Endothelial cell of umbilical vein (primary cell): ENCODE results near the gene TMEM35A. TPM values are rescaled to one million over a fixed set of nuclear protein-coding genes. Genes with fewer than 3 reads are reported as not detected.
A peak's percentile ranks its signal among the peaks of the same experiment; 100 is the strongest.

Experiments
- BruUV-seq: library from RNA; stranded (reverse); fragments of 400-500 nt; replicated peaks from 2 replicates; lab custom pipeline; 2021; lab: Mats Ljungman, UMichigan
- CTCF ChIA-PET: fragments of 300-600, 350-600 bp; sonication (Branson Sonifier 250); formaldehyde crosslinking; loops from one replicate; lab custom pipeline; 2021; ENCODE audit warnings: antibody characterized with exemption, inconsistent platforms; lab: Charles Lee
- POLR2A ChIA-PET: fragments of 300-600, 350-600 bp; sonication (Branson Sonifier 250); formaldehyde crosslinking; loops from one replicate; lab custom pipeline; 2021; ENCODE audit warnings: antibody characterized with exemption, inconsistent platforms; lab: Charles Lee
- DNase-seq: peaks from one replicate; pipeline ENCODE4 v3.0.0-alpha.2; 2011; ENCODE audit warnings: low read depth, low spot score
- FAIRE-seq: peaks from 2 replicates; lab custom pipeline; 2011; peaks lifted over from hg19 to GRCh38; lab: Jason Lieb, UNC
- H2AFZ ChIP-seq: 2 replicates; pipeline ENCODE4 v1.6.0; 2012; ENCODE audit warnings: low read depth, low read length, control low read depth, inconsistent platforms
- H3K27ac ChIP-seq: 2 replicates; pipeline ENCODE4 v1.5.1; 2011; ENCODE audit warnings: low read depth, mild to moderate bottlenecking, control low read depth, low read length, moderate library complexity; ENCODE audit not compliant: insufficient read depth
- H3K27me3 ChIP-seq, 2 experiments: 2 replicates each; pipeline versions ENCODE4 v1.6.0 to v1.6.1; 2011; ENCODE audit warnings: low read length in 2 of 2, mixed read lengths in 1 of 2; ENCODE audit not compliant: control insufficient read depth in 2 of 2, insufficient read depth in 2 of 2
- H3K36me3 ChIP-seq, 2 experiments: 2 replicates in 1 of 2; 3 replicates in 1 of 2; pipeline ENCODE4 v1.5.1; 2011; ENCODE audit warnings: low read length in 2 of 2, mild to moderate bottlenecking in 1 of 2, moderate library complexity in 1 of 2; ENCODE audit not compliant: control insufficient read depth in 2 of 2, insufficient read depth in 2 of 2; ENCODE audit errors: extremely low read depth in 1 of 2
- H3K4me1 ChIP-seq: 3 replicates; pipeline ENCODE4 v1.5.1; 2011; ENCODE audit warnings: mild to moderate bottlenecking, low read length; ENCODE audit not compliant: control insufficient read depth, insufficient read depth; ENCODE audit errors: extremely low read depth
- H3K4me2 ChIP-seq: 2 replicates; pipeline ENCODE4 v1.6.1; 2011; ENCODE audit warnings: low read length, control low read depth, mixed read lengths; ENCODE audit not compliant: insufficient read depth
- H3K4me3 ChIP-seq, 3 experiments: fragments of 200-600 bp in 1 of 3; sonication (generic), shearing (Covaris generic) in 1 of 3; replicated peaks in 1 of 3; 2 replicates each; pipeline ENCODE4 v1.5.1; 2011 to 2016; ENCODE audit warnings: control low read depth in 3 of 3, low read length in 3 of 3, mild to moderate bottlenecking in 2 of 3, inconsistent platforms in 1 of 3, low read depth in 1 of 3, moderate library complexity in 1 of 3; ENCODE audit not compliant: insufficient read depth in 1 of 3
- H3K79me2 ChIP-seq: 2 replicates; pipeline ENCODE4 v1.6.0; 2012; ENCODE audit warnings: low read length, inconsistent platforms; ENCODE audit not compliant: control insufficient read depth, insufficient read depth
- H3K9ac ChIP-seq: replicated peaks from 2 replicates; pipeline ENCODE3; 2011; ENCODE audit warnings: low read length, control low read depth; ENCODE audit not compliant: insufficient read depth; ENCODE audit errors: extremely low read depth
- H3K9me1 ChIP-seq: replicated peaks from 3 replicates; pipeline ENCODE4 v1.6.0; 2011; ENCODE audit warnings: mild to moderate bottlenecking, low read length; ENCODE audit not compliant: control insufficient read depth, insufficient read depth; ENCODE audit errors: extremely low read depth
- H3K9me3 ChIP-seq: replicated peaks from 2 replicates; pipeline ENCODE4 v1.5.1; 2012; ENCODE audit warnings: low read length, inconsistent platforms; ENCODE audit not compliant: control insufficient read depth, insufficient read depth
- H4K20me1 ChIP-seq: replicated peaks from 2 replicates; pipeline ENCODE3; 2011; ENCODE audit warnings: mild to moderate bottlenecking, low read length; ENCODE audit not compliant: control insufficient read depth, insufficient read depth; ENCODE audit errors: extremely low read depth
- CTCF ChIP-seq, 2 donors: IDR thresholded peaks; 1 replicate in 1 of 2; 2 replicates in 1 of 2; pipeline ENCODE4 v1.5.1; 2011; ENCODE audit warnings: low read length in 2 of 2, mild to moderate bottlenecking in 2 of 2, moderate library complexity in 2 of 2, control low read depth in 1 of 2, inconsistent platforms in 1 of 2, low read depth in 1 of 2; ENCODE audit not compliant: insufficient read depth in 1 of 2; ENCODE audit errors: extremely low read depth in 1 of 2
- EZH2 ChIP-seq: IDR thresholded peaks from 2 replicates; pipeline ENCODE4 v1.6.1; 2012; ENCODE audit warnings: borderline replicate concordance, low read depth, mild to moderate bottlenecking, moderate library complexity, low read length, inconsistent platforms; ENCODE audit not compliant: severe bottlenecking
- FOS ChIP-seq: IDR thresholded peaks from 2 replicates; pipeline ENCODE4 v1.6.1; 2011; ENCODE audit warnings: mild to moderate bottlenecking, low read length, moderate library complexity, borderline replicate concordance; ENCODE audit not compliant: insufficient read depth
- GATA2 ChIP-seq: IDR thresholded peaks from 2 replicates; pipeline ENCODE4 v1.7.0; 2011; ENCODE audit warnings: low read depth, mild to moderate bottlenecking, moderate library complexity, mixed read lengths, low read length; ENCODE audit not compliant: insufficient read length, insufficient read depth
- JUN ChIP-seq: IDR thresholded peaks from 2 replicates; pipeline ENCODE4 v1.6.1; 2011; ENCODE audit warnings: borderline replicate concordance, low read depth; ENCODE audit not compliant: insufficient read length, insufficient read depth
- MAX ChIP-seq: IDR thresholded peaks from 2 replicates; pipeline ENCODE4 v1.6.1; 2011; ENCODE audit not compliant: insufficient read depth, insufficient read length
- MYC ChIP-seq: IDR thresholded peaks from one replicate; pipeline ENCODE4 v1.6.1; 2011; ENCODE audit warnings: mild to moderate bottlenecking, low read depth, low read length
- POLR2A ChIP-seq: IDR thresholded peaks from 2 replicates; pipeline ENCODE4 v1.6.1; 2012; ENCODE audit warnings: low read depth, mild to moderate bottlenecking, control low read depth, low read length
- POLR2AphosphoS5 ChIP-seq: IDR thresholded peaks from 2 replicates; pipeline ENCODE4 v1.6.1; 2012; ENCODE audit warnings: low read depth, mild to moderate bottlenecking, control low read depth, low read length, moderate library complexity; ENCODE audit not compliant: insufficient read depth
- dilution Hi-C: fragments of 300-500 bp; cut with MboI; formaldehyde crosslinking; loops from one replicate; pipeline ENCODE4 v1.15.0; 2019; ENCODE audit warnings: low sequenced_read_pairs; ENCODE audit not compliant: extremely low pct_ligation_motif_present
- intact Hi-C: fragments of 100-400 bp; cut with micrococcal nuclease; formaldehyde crosslinking; loops from one replicate; pipeline ENCODE4 v1.10.0; 2022
- polyA plus RNA-seq, 4 experiments: library from polyadenylated mRNA; depleted of rRNA in 3 of 4; stranded (reverse) in 3 of 4; unstranded in 1 of 4; fragments of >200 nt; gene quantifications; 2 replicates each; pipeline versions ENCODE4 v1.2.1 to v1.2.3, GENCODE V29; 2011 to 2012; ENCODE audit warnings: missing spikeins in 1 of 4
- total RNA-seq: library from RNA; stranded (reverse); gene quantifications from 2 replicates; pipeline ENCODE4 v1.2.3, GENCODE V29; 2021

TMEM35A gene
- total and polyA plus RNA-seq, 2 donors (not counting 3 experiments of a cell fraction or from before 2014, with no cell fraction given) = 6.5 to 11.0 TPM

GRCh38 chrX:101079736-101080270 is 1.1 kb downstream of the TMEM35A start:
- H4K20me1 ChIP-seq = no peaks in the 10 kb centered on the region

More at GRCh38 chrX:101079736-101080270, 1.1 kb downstream of the TMEM35A start:
- no peaks in the 10 kb centered on the region for H3K9me1 ChIP-seq
- ChIA-PET POLR2A (no interaction called here), CTCF (interaction anchor here (1.2 to 1.3 kb wide), 2 partner anchors 14 to 259 kb away, joined by 3 to 4 read pairs; partner anchors contain the start of gene CSTF2)
- H3K27ac ChIP-seq = no peak overlapping the region
- dilution Hi-C loops (no loop called here), intact Hi-C loops (no loop called here)
- FAIRE-seq = no peak
- H3K4me2 ChIP-seq = peak overlapping the region; percentile 76
- no peaks in the 10 kb centered on the region for H3K79me2 ChIP-seq
- H2AFZ ChIP-seq = no peak overlapping the region
- peaks cover 3% of the 10 kb centered on the region for H3K4me1 ChIP-seq
- H3K36me3 ChIP-seq = no peaks in the 10 kb centered on the region
- H3K4me3 ChIP-seq = peak overlapping the region in 2 of 3 experiments; percentile 57 to 71
- H3K9me3 ChIP-seq = no peaks in the 10 kb centered on the region
- no peaks in the 10 kb centered on the region for H3K27me3 ChIP-seq
- H3K9ac ChIP-seq = no peak overlapping the region
- TF ChIP-seq EZH2 (no peak), POLR2AphosphoS5 (no peak), MAX (no peak), JUN (no peak), CTCF (IDR thresholded peaks at IDR 0.05; ENCODE audit: extremely low read depth in 1 of 2, insufficient read depth in 1 of 2, low read depth in 1 of 2, low read length in 2 of 2) (no peak), POLR2A (no peak), GATA2 (no peak), FOS (no peak), MYC (no peak)
- DNase-seq = no peak
- BruUV-seq = no TSS peak
